PC-3 (cell line): ENCODE measurements around the gene CHAF1A. TPM values are rescaled to one million over a fixed set of nuclear protein-coding genes. Genes with fewer than 3 reads are reported as not detected.

Experiments
- ATAC-seq: fragments of 200-7000 bp; cut with Tn5 transposase; 2 replicates; pipeline ENCODE4 v1.9.1; 2020; ENCODE audit warnings: mild to moderate bottlenecking, moderate library complexity
- BruUV-seq: library from RNA; stranded (reverse); fragments of 400-500 nt; replicated peaks from 2 replicates; lab custom pipeline; 2021; lab: Mats Ljungman, UMichigan
- CTCF ChIA-PET: fragments of 300-600 bp; sonication (Branson Sonifier 250); formaldehyde crosslinking; loops from one replicate; lab custom pipeline; 2022; ENCODE audit warnings: antibody characterized with exemption; lab: Charles Lee
- POLR2A ChIA-PET: fragments of 300-600 bp; sonication (Branson Sonifier 250); formaldehyde crosslinking; loops from one replicate; lab custom pipeline; 2022; ENCODE audit warnings: antibody characterized with exemption; ENCODE audit not compliant: unreplicated experiment; lab: Charles Lee
- DNase-seq: peaks from one replicate; pipeline ENCODE4 v3.0.0-alpha.2; 2015
- H2AFZ ChIP-seq: fragments of 300-600 bp; sonication (generic); 2 replicates; pipeline ENCODE4 v1.6.0; 2016; ENCODE audit warnings: antibody characterized with exemption, low read length
- H3F3A ChIP-seq: fragments of 300-600 bp; sonication (generic); one replicate; pipeline ENCODE4 v1.6.0; 2017; ENCODE audit warnings: antibody characterized with exemption, low read length, control low read depth, mild to moderate bottlenecking; ENCODE audit not compliant: unreplicated experiment
- H3K27ac ChIP-seq: fragments of 300-600 bp; sonication (generic); 2 replicates; pipeline ENCODE4 v1.5.1; 2016; ENCODE audit warnings: mild to moderate bottlenecking, low read length
- H3K27me3 ChIP-seq: fragments of 300-600 bp; sonication (generic); 2 replicates; pipeline ENCODE4 v1.6.1; 2016; ENCODE audit warnings: low read length, mixed read lengths
- H3K36me3 ChIP-seq: fragments of 300-600 bp; sonication (generic); 2 replicates; pipeline ENCODE4 v1.6.1; 2016; ENCODE audit warnings: low read depth, mixed run types, low read length, mixed read lengths
- H3K4me1 ChIP-seq: fragments of 300-600 bp; sonication (generic); 2 replicates; pipeline ENCODE4 v1.5.1; 2016; ENCODE audit warnings: low read length; ENCODE audit not compliant: insufficient read depth
- H3K4me2 ChIP-seq: fragments of 300-600 bp; sonication (generic); 2 replicates; pipeline ENCODE4 v1.6.0; 2016; ENCODE audit warnings: low read length
- H3K4me3 ChIP-seq: fragments of 300-600 bp; sonication (generic); 2 replicates; pipeline ENCODE4 v1.5.1; 2016; ENCODE audit warnings: mild to moderate bottlenecking, low read length, mixed read lengths
- H3K79me2 ChIP-seq: fragments of 300-600 bp; sonication (generic); 2 replicates; pipeline ENCODE4 v1.6.1; 2017; ENCODE audit warnings: low read length, mixed read lengths
- H3K9ac ChIP-seq: fragments of 300-600 bp; sonication (generic); 2 replicates; pipeline ENCODE4 v1.6.0; 2016; ENCODE audit warnings: mild to moderate bottlenecking, low read length
- H3K9me2 ChIP-seq: fragments of 300-600 bp; sonication (generic); replicated peaks from 2 replicates; pipeline ENCODE4 v1.6.1; 2016; ENCODE audit warnings: mixed run types, low read length, mixed read lengths
- H3K9me3 ChIP-seq: fragments of 300-600 bp; sonication (generic); 2 replicates; pipeline ENCODE4 v1.6.1; 2016; ENCODE audit warnings: low read length, mixed read lengths
- H4K20me1 ChIP-seq: fragments of 300-600 bp; sonication (generic); 2 replicates; pipeline ENCODE4 v1.6.1; 2016; ENCODE audit warnings: low read length, mixed read lengths
- CTCF ChIP-seq: fragments of 300-600 bp; sonication (generic); conservative IDR thresholded peaks from 2 replicates; pipeline ENCODE4 v1.5.1; 2017; ENCODE audit warnings: antibody characterized with exemption, low read depth, mild to moderate bottlenecking, low read length
- EZH2 ChIP-seq: fragments of 300-600 bp; sonication (generic); IDR thresholded peaks from one replicate; pipeline ENCODE4 v1.6.1; 2017; ENCODE audit warnings: antibody characterized with exemption, mild to moderate bottlenecking, low read length; ENCODE audit not compliant: unreplicated experiment
- EZH2phosphoT487 ChIP-seq: fragments of 300-600 bp; sonication (generic); IDR thresholded peaks from 2 replicates; pipeline ENCODE4 v1.6.1; 2018; ENCODE audit warnings: mild to moderate bottlenecking, antibody characterized with exemption, low read length, borderline replicate concordance
- intact Hi-C: fragments of 100-400 bp; cut with micrococcal nuclease; formaldehyde crosslinking; loops from 2 replicates; pipeline ENCODE4 v1.9.0; 2023
- total RNA-seq: library from RNA; depleted of rRNA; stranded (reverse); fragments of >200 nt; gene quantifications from 2 replicates; pipeline ENCODE4 v1.2.3, GENCODE V29; 2014

The CHAF1A gene
- total RNA-seq, 1 experiment from 2014 or later: 48.9 TPM

- H3F3A ChIP-seq: no peaks in the 10 kb centered on the region
- H3K9me3 ChIP-seq: no peaks in the 10 kb centered on the region
- TF ChIP-seq CTCF: peak; percentile 43
- TF ChIP-seq EZH2: no peak
- H3K27me3 ChIP-seq: no peaks in the 10 kb centered on the region
- ChIA-PET CTCF (interaction anchor here (0.9 to 1.2 kb wide), 2 partner anchors 18 to 37 kb away, joined by 3 read pairs; partner anchors contain the start of gene SH3GL1), POLR2A (no interaction called here)
- H3K27ac ChIP-seq: no peak overlapping the region
- DNase-seq (peak; percentile 34), ATAC-seq (peak; percentile 37)
- intact Hi-C loops: no loop called here
- H3K4me2 ChIP-seq: no peak overlapping the region
- no peak overlapping the region for H3K9ac ChIP-seq
- no peaks in the 10 kb centered on the region for H3K79me2 ChIP-seq
- H3K4me3 ChIP-seq: no peak overlapping the region
- H4K20me1 ChIP-seq: no peaks in the 10 kb centered on the region
- no peaks in the 10 kb centered on the region for H3K4me1 ChIP-seq
- BruUV-seq: no TSS peak
- H2AFZ ChIP-seq: no peak overlapping the region
- no peaks in the 10 kb centered on the region for H3K9me2 ChIP-seq
- peaks cover 3% of the 10 kb centered on the region; the same call in 1 of the 2 replicates for H3K36me3 ChIP-seq
Observed at GRCh38 chr19:4362831-4363545, 39.5 kb upstream of the CHAF1A start.

- Histone ChIP-seq H3K9me2 (no peaks in the 10 kb centered on the region), H3K4me3 (no peak overlapping the region), H3K27me3 (no peaks in the 10 kb centered on the region), H3K4me2 (no peak overlapping the region), H4K20me1 (no peaks in the 10 kb centered on the region), H2AFZ (no peak overlapping the region), H3K36me3 (peaks cover 3% of the 10 kb centered on the region; the same call in 1 of the 2 replicates), H3K27ac (no peak overlapping the region), H3K79me2 (no peaks in the 10 kb centered on the region; the same call in 1 of the 2 replicates), H3K4me1 (no peaks in the 10 kb centered on the region), H3K9ac (no peak overlapping the region), H3K9me3 (no peaks in the 10 kb centered on the region), H3F3A (no peaks in the 10 kb centered on the region)
- no peak for DNase-seq
- ChIA-PET POLR2A (no interaction called here), CTCF (interaction anchor here (0.9 to 1.2 kb wide), 2 partner anchors 17 to 36 kb away, joined by 3 read pairs; partner anchors contain the start of gene SH3GL1)
- no peak for TF ChIP-seq CTCF
- TF ChIP-seq EZH2: no peak
- TF ChIP-seq EZH2phosphoT487: no peak
- intact Hi-C loops: no loop called here
- ATAC-seq: no peak
- BruUV-seq: no TSS peak
Observed at GRCh38 chr19:4363571-4364304, 38.7 kb upstream of the CHAF1A start.

- Histone ChIP-seq H3K27me3 (no peaks in the 10 kb centered on the region), H4K20me1 (no peaks in the 10 kb centered on the region), H3K9me2 (no peaks in the 10 kb centered on the region), H3K4me1 (no peaks in the 10 kb centered on the region), H3K36me3 (peaks cover 3% of the 10 kb centered on the region; the same call in 1 of the 2 replicates), H3K9ac (no peak overlapping the region), H3K4me3 (no peak overlapping the region), H3K79me2 (peaks cover 14% of the 10 kb centered on the region), H3K27ac (no peak overlapping the region), H3F3A (no peaks in the 10 kb centered on the region), H2AFZ (no peak overlapping the region), H3K4me2 (no peak overlapping the region), H3K9me3 (no peaks in the 10 kb centered on the region)
- ATAC-seq (no peak), DNase-seq (no peak)
- intact Hi-C loops: no loop called here
- TF ChIP-seq CTCF (no peak), EZH2 (no peak), EZH2phosphoT487 (no peak)
- POLR2A ChIA-PET: no interaction called here
- BruUV-seq: no TSS peak
- CTCF ChIA-PET: no interaction called here
Observed at GRCh38 chr19:4365341-4365740, 37.1 kb upstream of the CHAF1A start.
